Glutamatergic neuron (in vitro differentiated cells): ENCODE data around the gene ENC1. TPM values are rescaled to one million over a fixed set of nuclear protein-coding genes. Genes with fewer than 3 reads are reported as not detected.

ENCODE experiments used
- DNase-seq: peaks from one replicate; pipeline ENCODE4 v3.0.0; 2022
- H3K27ac Mint-ChIP-seq: one replicate; pipeline ENCODE4 v1.8.0; 2020; ENCODE audit warnings: mild to moderate bottlenecking, mixed read lengths, inconsistent platforms; ENCODE audit not compliant: unreplicated experiment
- H3K27me3 Mint-ChIP-seq: one replicate; pipeline ENCODE4 v1.8.0; 2020; ENCODE audit warnings: mild to moderate bottlenecking, moderate library complexity, mixed read lengths, inconsistent platforms; ENCODE audit not compliant: unreplicated experiment
- H3K36me3 Mint-ChIP-seq: one replicate; pipeline ENCODE4 v1.8.0; 2020; ENCODE audit warnings: mild to moderate bottlenecking, mixed read lengths, inconsistent platforms; ENCODE audit not compliant: unreplicated experiment
- H3K4me1 Mint-ChIP-seq: one replicate; pipeline ENCODE4 v1.8.0; 2020; ENCODE audit warnings: mild to moderate bottlenecking, low read depth, mixed read lengths, inconsistent platforms; ENCODE audit not compliant: unreplicated experiment
- H3K4me3 Mint-ChIP-seq: one replicate; pipeline ENCODE4 v1.8.0; 2020; ENCODE audit warnings: mild to moderate bottlenecking, mixed read lengths, inconsistent platforms; ENCODE audit not compliant: unreplicated experiment
- H3K9me3 Mint-ChIP-seq: one replicate; pipeline ENCODE4 v1.8.0; 2020; ENCODE audit warnings: mild to moderate bottlenecking, moderate library complexity, mixed read lengths, inconsistent platforms; ENCODE audit not compliant: unreplicated experiment
- CTCF ChIP-seq: fragments of 200-600 bp; sonication (generic); IDR thresholded peaks from one replicate; pipeline ENCODE4 v1.5.0; 2021; ENCODE audit not compliant: partially characterized antibody, unreplicated experiment
- total RNA-seq: library from RNA; stranded (reverse); fragmentation: NEBNext Ultra II Directional; extraction: Animal tissue kit (Norgen Biotek cat#: 25700); gene quantifications from one replicate; pipeline ENCODE4 v1.2.1, GENCODE V29; 2021; ENCODE audit not compliant: unreplicated experiment

ENC1 gene
- total RNA-seq, 1 donor from 2014 or later: 302 TPM

DNA sequence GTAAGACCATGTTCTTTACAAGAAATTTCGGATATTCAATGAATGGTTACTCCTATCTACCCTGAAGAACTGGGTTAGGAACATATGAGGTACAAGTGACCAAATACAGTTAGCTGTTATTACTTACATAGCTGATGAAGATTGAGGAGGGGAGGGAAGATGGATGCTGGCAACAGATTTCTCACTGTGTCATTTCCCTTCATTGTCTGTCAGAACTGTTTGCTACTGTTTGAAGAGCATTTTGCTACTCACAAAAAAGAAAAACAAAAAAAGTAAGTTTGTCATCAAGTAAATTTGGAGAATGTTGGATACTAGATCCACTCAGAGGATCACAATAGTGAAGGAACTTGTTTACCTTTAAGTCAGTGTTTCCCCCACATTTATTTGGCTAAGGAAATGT, 53.7 kb downstream of the ENC1 start:
- DNase-seq: no peak
- H3K27ac Mint-ChIP-seq: no peak overlapping the region
- TF ChIP-seq CTCF: no peak
- no peaks in the 10 kb centered on the region for H3K9me3 Mint-ChIP-seq
- no peak overlapping the region for H3K4me3 Mint-ChIP-seq
- no peaks in the 10 kb centered on the region for H3K27me3 Mint-ChIP-seq
- no peaks in the 10 kb centered on the region for H3K36me3 Mint-ChIP-seq
- H3K4me1 Mint-ChIP-seq: peaks cover 6% of the 10 kb centered on the region

GRCh38 chr5:74582853-74583252, 57.7 kb downstream of the ENC1 start:
- peaks cover 2% of the 10 kb centered on the region for H3K4me1 Mint-ChIP-seq
- H3K9me3 Mint-ChIP-seq: no peaks in the 10 kb centered on the region
- no peak for TF ChIP-seq CTCF
- no peaks in the 10 kb centered on the region for H3K36me3 Mint-ChIP-seq
- H3K4me3 Mint-ChIP-seq: no peak overlapping the region
- no peak for DNase-seq
- H3K27ac Mint-ChIP-seq: no peak overlapping the region
- H3K27me3 Mint-ChIP-seq: no peaks in the 10 kb centered on the region

DNA sequence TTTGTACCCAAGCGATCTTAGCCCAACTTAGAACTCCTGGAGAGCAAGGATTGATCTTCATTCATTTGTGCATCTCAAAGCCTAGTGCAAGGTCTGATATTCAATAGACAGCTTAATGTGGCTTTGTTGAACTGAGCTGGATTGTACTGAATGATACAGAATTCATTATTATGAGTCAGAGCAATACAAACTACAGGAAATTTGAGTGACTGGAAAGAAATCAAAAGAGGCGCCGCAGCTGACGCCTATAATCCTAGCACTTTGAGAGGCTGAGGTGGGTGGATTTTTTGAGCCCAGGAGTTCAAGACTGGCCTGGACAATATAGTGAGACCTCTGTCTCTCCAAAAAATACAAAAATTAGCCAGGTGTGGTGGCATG, 58.6 kb downstream of the ENC1 start:
- Mint-ChIP-seq H3K36me3 (no peaks in the 10 kb centered on the region), H3K27me3 (no peaks in the 10 kb centered on the region), H3K27ac (no peak overlapping the region), H3K4me1 (no peaks in the 10 kb centered on the region), H3K9me3 (no peaks in the 10 kb centered on the region), H3K4me3 (no peak overlapping the region)
- DNase-seq: no peak
- TF ChIP-seq CTCF: no peak

GRCh38 chr5:74580729-74581109, 59.8 kb downstream of the ENC1 start:
- Mint-ChIP-seq H3K4me1 (no peaks in the 10 kb centered on the region), H3K27me3 (no peaks in the 10 kb centered on the region), H3K27ac (no peak overlapping the region), H3K36me3 (no peaks in the 10 kb centered on the region), H3K4me3 (no peak overlapping the region), H3K9me3 (no peaks in the 10 kb centered on the region)
- TF ChIP-seq CTCF: no peak
- no peak for DNase-seq

- no peak for TF ChIP-seq CTCF
- H3K4me1 Mint-ChIP-seq: no peaks in the 10 kb centered on the region
- no peaks in the 10 kb centered on the region for H3K36me3 Mint-ChIP-seq
- no peak for DNase-seq
- no peak overlapping the region for H3K4me3 Mint-ChIP-seq
- H3K27ac Mint-ChIP-seq: no peak overlapping the region
- H3K27me3 Mint-ChIP-seq: peaks cover 2% of the 10 kb centered on the region
- H3K9me3 Mint-ChIP-seq: no peaks in the 10 kb centered on the region
Measured at GRCh38 chr5:74579215-74579614, 61.3 kb downstream of the ENC1 start.
